HG03097 (cell line): Measurements from ENCODE around the gene HIVEP3.
"Not testable (repeated sequence)": the region's sequence is repeated elsewhere in the genome, so short reads cannot be mapped to it uniquely, and the experiment has no call there.

Source experiments
- ATAC-seq: cut with Tn5 transposase; IDR thresholded peaks from one replicate; pipeline ENCODE4 v1.9.1; 2021; ENCODE audit not compliant: unreplicated experiment, low FRiP score

Gene HIVEP3

GRCh38 chr1:41924911-41925310, 6.2 kb upstream of the HIVEP3 start:
- ATAC-seq, result no peak

DNA sequence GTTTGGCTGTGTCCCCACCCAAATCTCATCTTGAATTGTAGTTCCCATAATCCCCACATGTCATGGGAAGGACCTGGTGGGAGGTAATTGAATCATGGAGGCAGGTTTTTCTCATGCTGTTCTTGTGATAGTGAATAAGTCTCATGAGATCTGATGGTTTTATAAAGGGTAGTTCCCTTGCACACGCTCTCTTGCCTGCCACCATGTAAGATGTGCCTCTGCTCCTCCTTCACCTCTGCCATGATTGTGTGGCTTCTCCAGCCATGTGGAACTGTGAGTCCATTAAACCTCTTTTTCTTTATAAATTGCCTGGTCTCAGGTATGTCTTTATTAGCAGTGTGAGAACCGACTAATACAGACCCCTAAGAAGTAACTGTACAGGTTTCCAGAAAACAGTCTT, 2.5 kb upstream of the HIVEP3 start:
- ATAC-seq, result not testable (repeated sequence)

DNA sequence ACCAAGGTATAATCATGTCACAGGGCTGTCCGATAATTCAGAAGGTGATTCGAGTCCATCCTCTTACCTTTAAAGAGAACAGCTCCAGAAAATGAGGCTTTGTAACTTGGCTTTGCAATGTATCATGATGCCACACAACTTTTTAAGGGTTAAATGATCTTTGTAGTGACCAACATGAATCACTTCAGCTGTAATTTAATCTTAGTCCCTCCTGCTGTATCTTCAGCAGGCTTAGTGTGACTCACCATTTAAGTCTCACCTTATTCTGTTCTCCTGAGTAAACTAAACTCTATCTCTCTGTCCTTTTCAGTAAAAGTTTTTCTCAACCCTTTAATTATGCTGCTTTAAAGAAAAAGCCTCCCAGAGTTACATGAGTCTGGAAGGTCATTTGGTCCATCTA, 1.9 kb upstream of the HIVEP3 start:
- ATAC-seq, result no peak

DNA sequence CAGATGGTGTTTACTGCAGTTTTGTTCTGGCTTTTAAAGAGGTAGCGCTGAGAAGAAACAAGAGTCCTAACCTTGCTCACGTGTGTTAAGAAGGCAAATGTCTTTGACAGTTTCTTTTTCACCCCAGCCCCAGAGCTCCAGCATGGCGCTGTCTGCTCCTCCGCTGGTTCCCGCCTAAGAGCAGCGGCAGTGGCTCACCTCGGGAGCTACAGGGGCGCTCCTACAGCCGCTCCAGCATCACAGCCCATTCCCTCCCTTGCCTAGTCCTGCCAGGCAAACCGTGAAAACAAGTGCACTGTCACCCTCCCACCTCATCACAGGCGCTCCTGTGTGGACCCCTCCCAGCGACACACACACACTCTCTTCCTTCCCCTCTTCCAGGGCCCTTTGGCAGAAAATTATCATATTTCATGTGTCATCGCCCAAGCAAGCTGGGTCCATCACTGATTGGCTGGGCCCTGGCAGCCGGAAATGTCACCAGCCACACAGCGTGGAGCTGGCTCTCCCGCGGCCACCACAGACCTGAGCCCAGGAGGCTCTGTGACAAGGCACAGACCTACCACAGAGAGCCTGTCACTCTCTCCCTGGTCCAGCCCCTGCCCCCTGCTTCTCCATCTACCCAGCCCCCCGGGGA, 1.2 kb upstream of the HIVEP3 start:
- no peak for ATAC-seq

- no peak for ATAC-seq
These were observed 409 bp upstream of the HIVEP3 start for GRCh38 chr1:41919131-41919530.

- ATAC-seq, result no peak
These were observed 780 bp downstream of the HIVEP3 start for GRCh38 chr1:41917835-41918449.

- no peak for ATAC-seq
These were observed 1.6 kb downstream of the HIVEP3 start for GRCh38 chr1:41917076-41917475.

GRCh38 chr1:41915786-41916571, 2.7 kb downstream of the HIVEP3 start:
- no peak for ATAC-seq

DNA sequence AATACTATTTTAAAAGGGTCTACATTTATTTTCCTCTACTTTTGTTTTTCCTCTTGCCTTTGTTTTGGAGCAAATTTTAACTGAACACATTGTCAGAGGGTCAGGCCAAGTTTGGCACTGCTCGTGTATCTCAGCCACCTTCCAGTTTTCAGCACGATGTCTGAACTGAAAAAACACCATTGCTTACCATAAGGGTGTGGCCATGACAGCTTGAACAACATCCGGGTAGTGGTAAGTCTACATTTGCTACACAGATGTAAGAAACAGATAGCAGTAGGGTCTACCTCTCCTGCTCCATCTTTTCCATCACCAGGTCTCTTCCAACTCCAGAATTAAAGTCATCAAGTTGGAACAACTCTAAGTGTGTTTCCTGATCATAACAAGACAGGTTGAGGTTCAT, 4.2 kb downstream of the HIVEP3 start:
- ATAC-seq, result no peak

GRCh38 chr1:41913014-41913413, 5.7 kb downstream of the HIVEP3 start:
- no peak for ATAC-seq

DNA sequence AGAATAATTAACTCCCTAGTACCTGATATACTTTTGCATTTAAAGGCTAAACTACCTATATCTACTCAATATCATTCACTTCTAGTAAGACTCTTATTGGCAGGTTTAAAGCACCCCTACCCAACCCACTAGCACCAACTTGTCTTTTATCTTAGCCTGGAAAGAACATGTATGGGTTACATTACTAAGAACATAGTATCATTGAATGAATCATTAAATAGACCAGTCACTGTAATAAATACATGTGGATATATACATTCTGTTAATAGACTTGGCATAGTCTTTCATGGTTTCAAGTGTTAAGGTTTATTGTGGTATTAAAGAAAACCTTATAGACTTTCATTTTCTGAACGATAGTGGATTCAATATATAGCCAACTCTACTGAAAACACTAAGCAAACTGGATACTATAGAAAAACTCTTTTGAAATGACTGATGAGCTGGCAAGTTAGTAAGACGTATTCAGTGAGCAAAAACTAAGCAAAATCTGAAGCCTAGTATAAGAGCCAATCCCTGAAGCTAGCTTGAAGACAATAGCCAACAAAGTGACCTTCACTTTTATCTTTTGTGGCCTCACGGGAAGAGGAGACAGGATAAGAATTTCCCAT, 10.3 kb downstream of the HIVEP3 start:
- no peak for ATAC-seq

GRCh38 chr1:41907446-41907845, 11.3 kb downstream of the HIVEP3 start:
- ATAC-seq, result no peak

GRCh38 chr1:41906943-41907342, 11.8 kb downstream of the HIVEP3 start:
- no peak for ATAC-seq

DNA sequence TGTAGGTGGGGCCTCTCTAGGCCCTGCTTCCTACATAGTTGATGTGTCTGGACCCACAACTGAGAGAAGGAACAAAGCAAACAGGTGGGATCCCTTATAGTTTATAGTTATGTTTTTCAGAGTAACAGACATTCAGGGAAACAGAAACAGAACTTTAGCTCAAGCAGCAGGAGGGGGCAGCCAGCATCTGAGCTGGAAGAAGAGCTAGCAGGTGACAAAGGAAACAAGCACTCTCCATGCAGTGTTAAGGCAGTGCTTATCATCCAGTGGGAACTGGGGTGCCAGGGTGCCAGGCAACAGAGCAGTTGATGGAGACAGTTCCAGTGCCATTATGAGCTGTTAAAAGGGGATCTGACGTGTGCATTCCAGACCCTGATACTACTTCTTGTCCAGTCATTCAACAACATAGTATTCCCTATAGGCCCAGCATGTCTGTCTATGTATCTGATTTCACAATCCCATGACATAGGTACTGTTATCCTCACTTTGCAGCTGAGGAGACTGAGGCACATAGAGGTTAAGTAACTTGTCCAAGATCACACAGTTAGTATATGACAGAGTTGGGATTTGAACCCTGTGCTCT, 13.5 kb downstream of the HIVEP3 start:
- no peak for ATAC-seq

DNA sequence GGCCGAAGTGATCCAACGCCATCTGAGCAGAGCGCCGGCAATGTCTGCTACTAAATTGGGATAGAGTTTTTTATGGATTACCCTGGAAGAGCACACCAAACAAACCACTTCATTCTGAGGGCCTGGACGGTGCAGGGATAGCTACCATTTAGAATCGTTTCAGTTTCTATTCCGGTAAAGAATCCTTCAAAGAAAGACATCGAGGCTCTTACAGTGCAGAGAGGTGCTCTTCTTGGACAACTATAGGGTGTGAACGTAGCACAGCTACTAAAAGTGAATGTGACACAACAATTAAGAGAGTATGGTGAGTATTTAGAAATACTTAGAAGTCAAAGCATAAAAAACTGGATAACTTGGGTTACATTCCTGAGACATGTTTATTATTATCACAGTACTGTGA, 16.1 kb downstream of the HIVEP3 start:
- ATAC-seq, result no peak

- no peak for ATAC-seq
These were observed 16.6 kb downstream of the HIVEP3 start for GRCh38 chr1:41902159-41902577.

GRCh38 chr1:41901551-41901950, 17.2 kb downstream of the HIVEP3 start:
- ATAC-seq, result no peak

DNA sequence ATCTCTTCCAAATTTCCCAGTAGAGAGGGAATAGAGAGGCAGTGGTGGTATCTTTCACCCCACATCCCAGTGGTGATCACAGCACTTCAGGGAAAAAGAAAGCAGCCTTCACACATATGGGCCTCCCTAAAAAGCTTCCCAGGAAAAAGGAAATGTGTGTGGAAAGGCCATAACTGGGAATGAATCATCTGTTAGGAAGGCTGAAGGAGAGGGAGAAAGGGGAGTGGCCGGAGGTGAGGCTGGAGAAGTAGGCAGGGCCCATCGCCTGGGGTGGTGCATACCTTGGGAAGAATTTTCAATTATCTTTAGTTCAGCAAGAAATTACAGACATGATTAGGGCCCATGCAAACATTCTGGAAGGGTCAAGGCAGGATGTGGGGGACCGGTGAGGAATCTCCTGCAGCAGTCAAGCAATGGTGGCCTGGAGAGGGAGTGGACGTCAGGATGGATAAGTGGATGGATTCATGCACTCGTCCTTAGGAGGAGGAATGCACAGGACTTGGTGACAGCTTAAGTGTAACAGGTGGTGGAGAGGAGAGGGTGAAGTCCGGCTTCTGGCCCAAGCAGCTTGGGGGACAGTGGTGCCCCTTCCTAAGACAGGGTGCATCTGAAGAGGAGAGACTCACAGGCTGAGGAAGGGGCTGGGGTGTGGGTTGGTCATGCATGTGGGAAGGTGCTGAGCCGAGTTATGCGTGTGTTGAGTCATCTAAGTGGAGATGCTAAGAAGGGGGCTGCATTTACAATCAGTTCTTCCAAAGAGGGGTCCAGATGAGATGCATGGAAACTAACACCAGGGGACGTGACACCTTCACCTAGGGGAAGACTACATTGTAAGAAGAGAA, 17.9 kb downstream of the HIVEP3 start:
- no peak for ATAC-seq

GRCh38 chr1:41898191-41898713, 20.5 kb downstream of the HIVEP3 start:
- ATAC-seq, result no peak

DNA sequence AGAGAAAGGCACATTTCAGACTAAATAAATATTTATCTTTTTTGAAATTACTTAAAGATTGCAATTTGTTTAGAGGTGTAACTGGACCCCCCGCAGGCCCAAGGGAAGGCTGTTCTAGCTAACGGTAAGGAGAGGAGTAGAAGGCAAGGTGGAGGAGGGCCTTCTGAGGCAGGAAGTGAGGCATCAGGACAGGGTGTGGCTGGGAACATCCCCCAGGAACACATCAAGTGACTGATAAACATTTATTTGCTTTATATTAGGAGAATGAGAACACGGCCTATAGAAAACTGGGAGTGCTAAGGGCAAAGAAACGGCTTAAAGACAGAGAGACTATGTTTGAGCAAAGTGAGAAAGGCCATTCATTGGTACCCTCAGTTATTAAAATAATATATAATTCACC, 23.2 kb downstream of the HIVEP3 start:
- ATAC-seq, result no peak
